B cell (primary cell): ENCODE results near the gene ATP6V0E1. TPM values are rescaled to one million over a fixed set of nuclear protein-coding genes. Genes with fewer than 3 reads are reported as not detected.

Source experiments
- ATAC-seq: fragments of 200-7000 bp; cut with Tn5 transposase; one replicate; pipeline ENCODE4 v1.10.0; 2021; ENCODE audit warnings: low read depth, mild to moderate bottlenecking, moderate number of reproducible peaks, moderate library complexity
- CTCF ChIA-PET: fragments of 350-600 bp; sonication (Branson Sonifier 250); formaldehyde crosslinking; loops from one replicate; lab custom pipeline; 2021; ENCODE audit warnings: antibody characterized with exemption, inconsistent platforms; lab: Charles Lee
- POLR2A ChIA-PET: fragments of 350-600 bp; sonication (Branson Sonifier 250); formaldehyde crosslinking; loops from one replicate; lab custom pipeline; 2021; ENCODE audit warnings: antibody characterized with exemption; lab: Charles Lee
- DNase-seq: peaks from one replicate; pipeline ENCODE4 v3.0.0; 2013
- H2AFZ ChIP-seq: 2 replicates; pipeline ENCODE4 v1.6.1; 2012; ENCODE audit warnings: mild to moderate bottlenecking, low read depth, low read length; ENCODE audit not compliant: insufficient read depth, poor library complexity, severe bottlenecking
- H3K27ac ChIP-seq, 2 donors: 1 replicate in 1 of 2; 2 replicates in 1 of 2; pipeline ENCODE4 v1.5.1; 2012 to 2013; ENCODE audit warnings: low read length in 2 of 2, mild to moderate bottlenecking in 2 of 2, moderate library complexity in 1 of 2
- H3K27me3 ChIP-seq, 4 experiments: fragments of 200-600 bp in 1 of 4; sonication (generic) in 1 of 4; replicated peaks in 1 of 4; 1 replicate in 2 of 4; 2 replicates in 2 of 4; pipeline versions ENCODE4 v1.6.1 to v1.7.0; 2013 to 2016; ENCODE audit warnings: low read length in 3 of 4, mild to moderate bottlenecking in 2 of 4, mixed read lengths in 1 of 4, moderate library complexity in 1 of 4; ENCODE audit not compliant: insufficient read depth in 4 of 4, control insufficient read depth in 3 of 4; ENCODE audit errors: control extremely low read depth in 1 of 4
- H3K36me3 ChIP-seq, 2 experiments: replicated peaks in 1 of 2; 1 replicate in 1 of 2; 2 replicates in 1 of 2; pipeline versions ENCODE4 v1.6.1 to v1.7.1; 2013; ENCODE audit warnings: low read length in 1 of 2; ENCODE audit not compliant: insufficient read depth in 2 of 2, control insufficient read depth in 1 of 2; ENCODE audit errors: control extremely low read depth in 1 of 2, extremely low read depth in 1 of 2
- H3K4me1 ChIP-seq, 2 donors: fragments of 200-600 bp in 1 of 2; sonication (generic) in 1 of 2; 1 replicate in 1 of 2; 2 replicates in 1 of 2; pipeline versions ENCODE4 v1.5.1 to v1.6.1; 2013 to 2017; ENCODE audit warnings: low read length in 2 of 2; ENCODE audit not compliant: control insufficient read depth in 2 of 2, insufficient read depth in 2 of 2
- H3K4me2 ChIP-seq: replicated peaks from 2 replicates; pipeline ENCODE3; 2012; ENCODE audit warnings: mild to moderate bottlenecking, low read depth, low read length; ENCODE audit not compliant: poor library complexity, severe bottlenecking
- H3K4me3 ChIP-seq, 5 experiments: fragments of 200-600 bp in 1 of 5; sonication (generic) in 1 of 5; 1 replicate in 3 of 5; 2 replicates in 2 of 5; pipeline versions ENCODE4 v1.5.1 to v1.7.0; 2011 to 2016; ENCODE audit warnings: low read length in 4 of 5, mild to moderate bottlenecking in 4 of 5, low read depth in 2 of 5, control low read depth in 1 of 5, moderate library complexity in 1 of 5; ENCODE audit not compliant: insufficient read depth in 1 of 5; ENCODE audit errors: control extremely low read depth in 1 of 5, extremely low read depth in 1 of 5
- H3K79me2 ChIP-seq: fragments of 200-600 bp; sonication (generic); one replicate; pipeline ENCODE4 v1.6.0; 2016; ENCODE audit warnings: low read length; ENCODE audit not compliant: control insufficient read depth, insufficient read depth
- H3K9ac ChIP-seq: fragments of 200-600 bp; sonication (generic); 2 replicates; pipeline ENCODE4 v1.6.1; 2017; ENCODE audit warnings: mild to moderate bottlenecking, low read length, moderate library complexity
- H3K9me3 ChIP-seq, 3 donors: one replicate each; pipeline versions ENCODE4 v1.6.1 to v1.7.1; 2013; ENCODE audit warnings: low read length in 2 of 3; ENCODE audit not compliant: control insufficient read depth in 2 of 3, insufficient read depth in 1 of 3; ENCODE audit errors: control extremely low read depth in 1 of 3
- H4K20me1 ChIP-seq: 2 replicates; pipeline ENCODE4 v1.6.0; 2012; ENCODE audit warnings: mild to moderate bottlenecking, low read length; ENCODE audit not compliant: insufficient read depth, control insufficient read depth, poor library complexity, severe bottlenecking
- H3K27ac Mint-ChIP-seq: one replicate; pipeline ENCODE4 v1.8.0; 2021; ENCODE audit warnings: mixed read lengths
- H3K27me3 Mint-ChIP-seq: one replicate; pipeline ENCODE4 v1.8.0; 2021; ENCODE audit warnings: mixed read lengths
- H3K4me1 Mint-ChIP-seq: one replicate; pipeline ENCODE4 v1.8.0; 2021; ENCODE audit warnings: mixed read lengths
- H3K4me3 Mint-ChIP-seq: one replicate; pipeline ENCODE4 v1.8.0; 2021; ENCODE audit warnings: mixed read lengths
- H3K9me3 Mint-ChIP-seq: one replicate; pipeline ENCODE4 v1.8.0; 2022; ENCODE audit warnings: mixed read lengths; ENCODE audit not compliant: insufficient read depth
- EZH2 ChIP-seq: IDR thresholded peaks from 2 replicates; pipeline ENCODE4 v1.6.1; 2012; ENCODE audit warnings: borderline replicate concordance, low read depth, mild to moderate bottlenecking, moderate library complexity, low read length; ENCODE audit not compliant: insufficient read depth, poor library complexity, severe bottlenecking
- WGBS: methylation state at CpG from one replicate; pipeline ENCODE4 v1.1.5; 2013; ENCODE audit warnings: missing lambda C conversion rate; ENCODE audit not compliant: insufficient coverage; 5-methylcytosine and 5-hydroxymethylcytosine counted together
- intact Hi-C: fragments of 100-400 bp; cut with micrococcal nuclease; formaldehyde crosslinking; loops from one replicate; pipeline ENCODE4 v1.10.0; 2022
- polyA plus RNA-seq: library from polyadenylated mRNA; depleted of rRNA; stranded (reverse); fragments of >200 nt; gene quantifications from 2 replicates; pipeline ENCODE4 v1.2.3, GENCODE V29; 2012
- total RNA-seq, 2 donors: library from RNA; stranded (reverse); fragments of 120-200 nt in 1 of 2; gene quantifications; 1 replicate in 1 of 2; 2 replicates in 1 of 2; pipeline versions ENCODE4 v1.2.3 to v1.2.4, GENCODE V29; 2013 to 2022
- TF ChIP-seq, protein P1 (sequence below): fragments of 200-600 bp; IDR thresholded peaks from one replicate; pipeline ENCODE4 v1.8.0; 2022; ENCODE audit warnings: antibody characterized with exemption, mild to moderate bottlenecking

Gene ATP6V0E1
- total and polyA plus RNA-seq, 2 donors (not counting 1 experiment from before 2014, with no cell fraction given) = 93.8 to 127 TPM

DNA sequence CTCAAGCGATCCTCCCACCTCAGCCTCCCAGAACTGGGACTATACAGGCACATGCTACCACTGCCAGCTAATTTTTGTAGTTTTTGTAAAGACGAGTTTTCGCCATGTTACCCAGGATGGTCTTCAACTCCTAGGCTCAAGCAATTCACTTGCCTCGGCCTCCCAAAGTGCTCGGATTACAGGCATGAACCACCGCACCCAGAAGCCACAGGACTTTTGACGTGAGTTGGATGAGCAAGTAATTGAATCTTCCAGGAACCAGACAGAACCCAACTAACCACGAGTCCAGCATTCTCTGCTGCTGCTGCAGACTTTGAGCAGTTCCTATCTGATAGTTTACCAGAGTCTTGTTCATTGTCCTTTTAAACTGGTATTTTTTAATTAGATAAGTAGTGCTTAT, 9.6 kb upstream of the ATP6V0E1 start:
- intact Hi-C loops = no loop called here
- H3K36me3 ChIP-seq = peaks cover 4% of the 10 kb centered on the region in 2 experiments
- peaks cover 0 to 3% (median 0%) of the 10 kb centered on the region in 4 experiments for H3K27me3 ChIP-seq
- no peaks in the 10 kb centered on the region for H3K27me3 Mint-ChIP-seq
- WGBS = 93% methylated on average over 6 of the region's 8 CpGs
- no peak overlapping the region for H3K4me3 Mint-ChIP-seq
- no peak overlapping the region for H2AFZ ChIP-seq
- CTCF ChIA-PET = interaction anchor here (1.0 kb wide), 1 partner anchor 277 kb away, joined by 3 read pairs; no protein-coding TSS in a partner anchor
- H3K4me3 ChIP-seq = no peak overlapping the region
- no peak overlapping the region for H3K27ac Mint-ChIP-seq
- no peak overlapping the region for H3K4me2 ChIP-seq
- H3K27ac ChIP-seq = no peak overlapping the region
- H3K4me1 ChIP-seq = peaks cover 3 to 4% of the 10 kb centered on the region in 2 donors
- no peaks in the 10 kb centered on the region for H3K9me3 Mint-ChIP-seq
- no peak for DNase-seq
- POLR2A ChIA-PET = no interaction called here
- ATAC-seq = no peak
- peaks cover 4% of the 10 kb centered on the region for H3K4me1 Mint-ChIP-seq
- H3K9me3 ChIP-seq = no peaks in the 10 kb centered on the region
- TF ChIP-seq, protein P1, sequence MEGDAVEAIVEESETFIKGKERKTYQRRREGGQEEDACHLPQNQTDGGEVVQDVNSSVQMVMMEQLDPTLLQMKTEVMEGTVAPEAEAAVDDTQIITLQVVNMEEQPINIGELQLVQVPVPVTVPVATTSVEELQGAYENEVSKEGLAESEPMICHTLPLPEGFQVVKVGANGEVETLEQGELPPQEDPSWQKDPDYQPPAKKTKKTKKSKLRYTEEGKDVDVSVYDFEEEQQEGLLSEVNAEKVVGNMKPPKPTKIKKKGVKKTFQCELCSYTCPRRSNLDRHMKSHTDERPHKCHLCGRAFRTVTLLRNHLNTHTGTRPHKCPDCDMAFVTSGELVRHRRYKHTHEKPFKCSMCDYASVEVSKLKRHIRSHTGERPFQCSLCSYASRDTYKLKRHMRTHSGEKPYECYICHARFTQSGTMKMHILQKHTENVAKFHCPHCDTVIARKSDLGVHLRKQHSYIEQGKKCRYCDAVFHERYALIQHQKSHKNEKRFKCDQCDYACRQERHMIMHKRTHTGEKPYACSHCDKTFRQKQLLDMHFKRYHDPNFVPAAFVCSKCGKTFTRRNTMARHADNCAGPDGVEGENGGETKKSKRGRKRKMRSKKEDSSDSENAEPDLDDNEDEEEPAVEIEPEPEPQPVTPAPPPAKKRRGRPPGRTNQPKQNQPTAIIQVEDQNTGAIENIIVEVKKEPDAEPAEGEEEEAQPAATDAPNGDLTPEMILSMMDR = no peak
- TF ChIP-seq EZH2 = no peak
- no peak overlapping the region for H3K9ac ChIP-seq
- H3K79me2 ChIP-seq = no peaks in the 10 kb centered on the region
- no peaks in the 10 kb centered on the region for H4K20me1 ChIP-seq

DNA sequence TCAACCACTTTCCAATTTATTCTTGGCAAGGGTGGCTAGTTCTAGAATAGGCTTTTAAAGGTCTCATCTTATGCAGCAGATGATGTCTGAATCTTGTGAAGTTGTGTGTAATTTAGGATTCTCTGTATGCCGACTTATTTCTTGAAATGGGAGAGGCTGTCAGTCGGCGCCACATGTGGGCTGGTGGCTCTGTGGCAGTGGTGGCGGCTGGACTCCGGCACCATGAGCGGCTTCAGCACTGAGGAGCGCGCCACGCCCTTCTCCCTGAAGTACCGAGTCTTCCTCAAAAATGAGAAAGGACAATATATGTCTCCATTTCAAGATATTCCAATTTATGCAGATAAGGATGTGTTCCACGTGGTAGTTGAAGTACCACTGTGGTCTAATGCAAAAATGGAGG, 8.3 kb upstream of the ATP6V0E1 start:
- POLR2A ChIA-PET = no interaction called here
- no peak overlapping the region for H2AFZ ChIP-seq
- Mint-ChIP-seq H3K4me1 (no peaks in the 10 kb centered on the region), H3K9me3 (no peaks in the 10 kb centered on the region), H3K27ac (no peak overlapping the region), H3K27me3 (no peaks in the 10 kb centered on the region), H3K4me3 (no peak overlapping the region)
- peaks cover 0 to 3% (median 0%) of the 10 kb centered on the region in 4 experiments for H3K27me3 ChIP-seq
- intact Hi-C loops = no loop called here
- H4K20me1 ChIP-seq = no peaks in the 10 kb centered on the region
- H3K27ac ChIP-seq = no peak overlapping the region
- no peaks in the 10 kb centered on the region for H3K9me3 ChIP-seq
- no peak for DNase-seq
- no peak for ATAC-seq
- no peak overlapping the region for H3K4me2 ChIP-seq
- peaks cover 5% of the 10 kb centered on the region for H3K79me2 ChIP-seq
- no peaks in the 10 kb centered on the region for H3K4me1 ChIP-seq
- CTCF ChIA-PET = no interaction called here
- 100% methylated on average over 3 of the region's 11 CpGs for WGBS
- H3K4me3 ChIP-seq = no peak overlapping the region
- H3K36me3 ChIP-seq = no peaks in the 10 kb centered on the region
- H3K9ac ChIP-seq = no peak overlapping the region
- TF ChIP-seq EZH2 = no peak
- TF ChIP-seq, protein P1 = no peak
